Measurements from ENCODE around the gene VDAC2.

DNA sequence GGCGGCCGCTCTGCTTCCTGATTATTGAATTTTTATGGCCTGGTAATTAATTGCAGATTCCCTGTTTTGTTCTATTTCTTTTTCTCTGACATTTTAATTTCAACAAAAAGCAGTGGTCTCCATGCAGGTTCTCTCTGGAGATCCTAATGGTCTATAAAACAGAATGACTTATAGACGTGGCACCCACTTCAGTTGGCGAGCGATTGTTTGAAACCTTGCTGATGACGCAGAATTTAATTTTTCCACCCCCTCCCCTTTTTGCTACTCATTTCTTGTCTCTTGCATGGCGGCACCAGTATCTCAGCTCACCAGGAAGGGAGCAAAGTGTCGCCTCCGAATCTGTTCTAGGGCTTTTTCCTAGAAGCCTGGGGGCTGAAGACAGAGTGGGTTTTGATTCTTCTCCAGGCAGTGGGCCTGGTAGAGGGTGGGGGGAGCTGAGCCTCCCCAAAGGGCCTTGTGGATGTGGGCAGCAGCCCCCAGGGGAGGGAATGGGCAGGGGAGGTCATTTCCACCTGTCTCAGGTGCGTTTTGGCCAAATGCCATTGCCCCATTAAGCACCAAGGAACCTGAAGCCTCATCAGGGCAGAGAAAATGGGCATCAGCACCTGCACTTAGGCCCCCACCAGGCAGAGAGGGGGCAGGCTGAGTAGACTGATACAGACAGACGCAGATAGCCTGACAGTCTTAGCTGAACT is 28.6 kb downstream of the VDAC2 start:
- TF ChIP-seq, protein P1, sequence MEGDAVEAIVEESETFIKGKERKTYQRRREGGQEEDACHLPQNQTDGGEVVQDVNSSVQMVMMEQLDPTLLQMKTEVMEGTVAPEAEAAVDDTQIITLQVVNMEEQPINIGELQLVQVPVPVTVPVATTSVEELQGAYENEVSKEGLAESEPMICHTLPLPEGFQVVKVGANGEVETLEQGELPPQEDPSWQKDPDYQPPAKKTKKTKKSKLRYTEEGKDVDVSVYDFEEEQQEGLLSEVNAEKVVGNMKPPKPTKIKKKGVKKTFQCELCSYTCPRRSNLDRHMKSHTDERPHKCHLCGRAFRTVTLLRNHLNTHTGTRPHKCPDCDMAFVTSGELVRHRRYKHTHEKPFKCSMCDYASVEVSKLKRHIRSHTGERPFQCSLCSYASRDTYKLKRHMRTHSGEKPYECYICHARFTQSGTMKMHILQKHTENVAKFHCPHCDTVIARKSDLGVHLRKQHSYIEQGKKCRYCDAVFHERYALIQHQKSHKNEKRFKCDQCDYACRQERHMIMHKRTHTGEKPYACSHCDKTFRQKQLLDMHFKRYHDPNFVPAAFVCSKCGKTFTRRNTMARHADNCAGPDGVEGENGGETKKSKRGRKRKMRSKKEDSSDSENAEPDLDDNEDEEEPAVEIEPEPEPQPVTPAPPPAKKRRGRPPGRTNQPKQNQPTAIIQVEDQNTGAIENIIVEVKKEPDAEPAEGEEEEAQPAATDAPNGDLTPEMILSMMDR (conservative IDR thresholded peaks at IDR 0.05; ENCODE audit: low read depth, low read length): no peak
- TF ChIP-seq EZH2 (IDR thresholded peaks at IDR 0.05; ENCODE audit: borderline replicate concordance, low read depth, low read length, poor library complexity, severe bottlenecking): no peak
